ENCODE measurements around the gene ECE1.

The ECE1 gene

DNA sequence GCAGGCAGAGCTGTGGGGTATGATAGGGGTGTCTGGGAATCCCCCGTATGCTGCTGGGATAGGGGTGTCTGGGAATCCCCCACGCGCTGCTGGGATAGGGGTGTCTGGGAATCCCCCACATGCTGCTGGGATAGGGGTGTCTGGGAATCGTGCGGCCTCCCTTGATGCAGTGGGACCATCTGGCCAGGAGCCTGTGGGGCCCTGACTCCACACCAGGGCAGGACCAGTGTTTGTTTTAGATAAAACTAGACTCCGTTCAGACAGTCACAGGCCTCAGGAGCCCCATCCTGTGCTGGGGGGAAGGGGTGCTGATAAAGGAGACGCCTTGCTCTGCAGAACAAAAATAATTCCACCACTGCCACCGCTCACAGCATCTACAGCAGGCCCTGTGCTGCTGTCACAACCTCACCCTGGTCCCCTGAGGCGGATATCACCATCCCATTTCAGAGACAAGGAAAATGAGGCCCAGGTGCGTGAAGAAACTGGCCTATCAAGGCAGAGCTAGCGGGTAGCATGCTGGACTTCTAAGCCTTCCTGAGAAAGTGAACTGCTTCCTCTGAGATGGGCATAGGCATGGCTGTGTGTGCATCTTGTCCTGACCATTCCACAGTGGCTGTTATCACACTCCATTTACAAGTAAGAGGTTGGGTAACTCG lies 24.0 kb downstream of the ECE1 start:
- no peak for DNase-seq

- DNase-seq, result no peak
Measured at GRCh38 chr1:21265644-21266043, 24.6 kb downstream of the ECE1 start.

GRCh38 chr1:21264898-21265297 lies 25.4 kb downstream of the ECE1 start:
- DNase-seq, result peak; percentile 59

DNA sequence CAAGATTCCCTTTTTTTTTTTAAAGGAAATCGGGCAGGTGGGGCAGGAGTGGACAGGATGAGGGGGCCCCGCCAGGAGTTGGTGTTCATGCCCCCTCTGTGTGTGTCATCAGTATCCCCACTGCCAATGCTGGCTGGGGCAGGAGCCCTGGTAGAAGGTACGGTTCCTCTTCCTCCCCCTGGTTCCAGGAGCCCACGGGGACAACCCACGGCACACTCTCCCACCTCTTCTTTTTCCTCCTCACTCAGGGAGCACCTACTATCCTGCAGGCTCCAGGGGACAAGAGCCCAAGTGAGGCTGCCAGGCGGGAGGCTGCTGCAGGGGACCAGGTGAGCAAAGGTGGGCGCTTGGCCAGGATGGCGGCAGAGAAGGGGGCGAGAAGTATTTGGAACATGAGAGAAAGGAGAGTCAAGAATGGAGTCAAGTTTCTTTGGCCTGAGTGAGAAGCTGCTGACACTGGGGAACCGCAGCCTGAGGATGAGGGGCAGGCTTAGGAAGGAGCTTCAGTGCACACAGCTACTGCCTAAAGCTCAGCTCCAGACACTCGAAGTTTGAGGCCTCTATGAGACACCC lies 26.5 kb downstream of the ECE1 start:
- no peak for DNase-seq

DNA sequence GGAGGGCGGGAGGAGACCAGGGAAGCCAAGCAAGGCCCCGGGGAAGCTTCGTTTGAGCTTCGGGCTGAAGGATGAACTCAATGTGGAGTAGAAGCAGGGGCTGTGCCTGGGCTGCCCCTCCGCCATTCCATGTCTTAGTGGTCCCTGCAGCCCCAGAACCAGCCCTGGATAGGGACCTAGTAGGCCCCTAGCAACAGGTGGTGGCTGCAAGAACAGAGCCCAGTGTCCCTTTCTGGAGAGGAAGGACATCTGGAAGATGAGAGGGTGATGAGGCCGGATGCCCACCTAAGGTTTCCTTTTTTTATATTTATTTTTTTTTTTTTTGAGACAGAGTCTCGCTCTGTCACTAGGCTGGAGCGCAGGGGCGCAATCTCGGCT lies 27.2 kb downstream of the ECE1 start:
- no peak for DNase-seq

DNA sequence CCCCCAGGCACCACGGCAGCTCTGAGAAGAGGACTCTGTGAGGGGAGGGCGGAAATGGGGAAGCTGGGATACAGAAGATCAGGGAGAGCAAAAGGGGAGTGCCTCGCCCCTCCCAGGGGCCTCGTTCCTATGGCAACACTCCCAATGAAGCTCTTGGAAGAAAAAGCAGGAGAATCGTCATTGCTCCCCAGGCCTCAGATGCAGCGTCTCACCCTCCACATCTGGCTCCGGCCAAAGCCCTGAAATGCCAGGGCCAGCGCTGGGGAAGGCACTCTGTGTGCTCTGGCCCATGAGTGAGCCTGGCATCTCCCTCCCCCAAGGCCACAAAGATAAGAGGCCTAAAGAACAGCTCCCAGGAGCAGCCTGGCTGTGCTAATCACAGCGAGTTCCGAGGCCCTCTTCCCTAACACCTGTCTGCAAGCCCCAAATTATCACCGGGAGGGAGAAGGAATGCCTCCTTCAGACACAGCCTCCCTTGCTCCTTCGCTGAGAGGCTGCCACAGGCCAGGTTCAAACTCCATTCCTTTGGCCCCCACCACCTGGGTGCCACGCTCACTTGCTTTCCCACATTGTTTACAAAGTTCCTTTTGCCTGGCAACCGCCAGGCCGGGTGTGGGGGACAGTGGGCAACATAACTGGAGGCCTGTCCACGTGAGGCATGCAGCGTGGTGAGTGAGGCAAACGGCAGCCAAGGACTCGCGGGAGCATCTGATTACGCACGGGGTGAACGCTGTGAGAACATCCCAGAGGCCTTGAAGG lies 27.8 kb downstream of the ECE1 start:
- DNase-seq, result peak; percentile 89

DNA sequence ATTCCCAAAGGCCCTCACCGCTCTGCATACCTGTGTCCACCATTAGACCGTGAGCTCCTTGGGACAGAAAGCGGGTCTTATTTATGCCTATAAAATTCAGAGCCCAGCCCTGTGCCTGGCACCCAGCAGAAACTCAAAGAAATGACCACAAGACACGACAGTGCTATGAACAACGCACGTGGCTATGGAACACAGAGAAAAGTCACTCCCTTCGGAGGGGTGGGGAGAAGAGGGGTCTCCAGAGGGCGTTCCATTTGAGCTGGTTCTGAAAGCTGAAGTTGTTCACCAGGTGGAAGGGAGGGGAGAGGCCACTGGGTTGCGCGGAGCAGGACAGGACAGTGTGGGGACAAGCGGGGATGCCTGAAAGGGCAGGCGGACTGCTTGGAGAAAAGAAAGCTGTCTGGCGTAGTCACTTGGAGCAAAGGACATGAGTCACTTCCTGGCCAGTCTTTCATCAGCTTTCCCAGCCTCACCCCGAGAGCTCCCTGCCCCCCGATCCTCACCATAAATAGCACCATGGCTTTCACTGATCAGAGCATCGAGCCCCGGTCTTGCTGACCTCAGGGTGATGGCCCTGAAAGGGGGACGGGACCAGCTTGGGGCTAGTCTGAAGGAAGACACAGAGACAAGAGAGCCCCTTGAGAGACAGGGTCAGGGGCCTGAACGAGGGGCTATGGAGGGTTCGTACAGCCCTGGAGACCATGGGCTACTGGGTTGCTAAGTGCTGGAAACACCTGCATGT lies 28.5 kb downstream of the ECE1 start:
- peak; percentile 97 for DNase-seq

- no peak for DNase-seq
Measured at GRCh38 chr1:21260405-21261125, 29.7 kb downstream of the ECE1 start.

GRCh38 chr1:21259316-21260076 lies 30.8 kb downstream of the ECE1 start:
- DNase-seq, result no peak

GRCh38 chr1:21258331-21259134 lies 31.7 kb downstream of the ECE1 start:
- DNase-seq, result no peak

- DNase-seq, result no peak
Measured at GRCh38 chr1:21257431-21258135, 32.7 kb downstream of the ECE1 start.

- no peak for DNase-seq
Measured at GRCh38 chr1:21256776-21257175, 33.5 kb downstream of the ECE1 start.

DNA sequence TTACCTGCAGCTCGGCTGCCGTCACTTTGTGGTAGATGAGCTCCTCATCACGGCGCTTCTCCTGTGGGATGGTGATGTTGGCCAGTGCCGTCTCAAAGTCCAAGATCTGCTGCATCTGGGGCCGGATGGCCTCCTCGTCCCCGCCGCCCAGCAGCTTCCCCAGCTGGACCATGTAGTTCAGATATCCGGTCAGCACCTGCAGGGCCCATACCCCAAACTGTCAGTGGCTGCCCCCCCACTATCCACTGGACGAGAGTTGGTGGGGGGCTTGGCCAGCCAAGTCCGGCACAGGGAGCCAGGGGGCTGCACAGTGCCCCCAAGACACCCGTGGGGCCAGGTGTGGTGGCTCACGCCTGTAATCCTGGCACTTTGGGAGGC lies 34.3 kb downstream of the ECE1 start:
- DNase-seq, result no peak

DNA sequence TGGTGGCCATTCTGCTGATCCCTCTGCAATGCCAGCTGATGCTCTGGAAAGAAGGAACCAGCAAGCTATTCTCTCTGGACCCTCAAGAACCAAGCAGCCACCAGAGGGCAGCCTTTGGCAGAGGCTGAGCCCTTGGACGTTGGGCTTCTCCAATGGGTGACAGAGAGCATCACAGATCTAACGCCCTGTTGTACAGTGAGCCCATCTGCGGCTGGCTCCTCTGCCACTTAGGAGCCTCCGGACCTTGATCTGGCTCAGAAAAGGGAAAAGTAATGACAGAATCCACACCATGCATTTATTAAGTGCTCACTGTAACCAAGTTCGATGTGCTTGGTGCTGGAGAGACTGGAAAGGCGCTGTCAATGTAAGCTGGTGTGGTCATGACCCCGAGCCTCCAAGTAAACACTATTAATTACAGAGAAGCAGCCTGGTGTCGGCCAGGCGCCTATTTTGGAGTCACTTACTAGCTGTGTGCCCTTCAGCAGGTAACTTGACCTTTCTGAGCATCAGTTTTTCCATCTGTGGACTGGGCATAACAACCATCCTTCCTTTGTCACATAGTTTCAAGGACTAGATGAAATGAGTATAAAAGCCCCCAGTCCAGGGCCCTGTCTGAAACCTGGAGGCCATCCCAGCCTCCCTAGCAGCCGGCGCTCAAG lies 34.9 kb downstream of the ECE1 start:
- peak; percentile 84 for DNase-seq

- no peak for DNase-seq
Measured at GRCh38 chr1:21254335-21254951, 35.8 kb downstream of the ECE1 start.

GRCh38 chr1:21251773-21252471 lies 38.3 kb downstream of the ECE1 start:
- peak; percentile 89 for DNase-seq

GRCh38 chr1:21249940-21250493 lies 40.2 kb downstream of the ECE1 start:
- DNase-seq, result no peak
